ENCODE data around the gene ILDR1.

GRCh38 chr3:121981473-121981872, 40.6 kb downstream of the ILDR1 start:
- TF ChIP-seq CTCF (IDR thresholded peaks at IDR 0.05; ENCODE audit: borderline replicate concordance, extremely low read depth, low read length, poor library complexity, severe bottlenecking) (no peak), EZH2 (IDR thresholded peaks at IDR 0.05; ENCODE audit: borderline replicate concordance, low read depth, low read length, severe bottlenecking) (no peak)
